ENCODE results near the gene SATB1.

DNA sequence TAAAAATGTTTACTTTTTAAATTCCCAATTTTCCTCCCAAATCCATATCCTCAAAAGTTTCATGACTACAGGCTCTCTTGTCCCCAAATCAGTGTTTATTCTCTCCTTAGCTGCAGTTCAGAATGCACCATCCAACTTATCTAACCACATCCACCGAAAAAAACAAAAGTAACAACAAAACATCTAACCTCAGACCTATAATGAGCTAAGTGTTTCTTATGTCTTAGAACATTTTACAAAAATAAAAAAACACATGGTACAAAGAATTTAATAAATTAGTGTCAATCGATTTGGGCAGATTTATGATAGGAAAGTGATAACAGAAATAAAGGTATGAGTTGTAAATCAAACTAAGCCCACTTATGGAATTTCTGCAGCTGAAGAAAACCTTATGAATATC, 13.6 kb downstream of the SATB1 start:
- TF ChIP-seq POLR2A (IDR thresholded peaks at IDR 0.05) (no peak), CTCF (IDR thresholded peaks at IDR 0.05) (no peak), POLR2AphosphoS5 (IDR thresholded peaks at IDR 0.05) (no peak)
